Fibroblast of lung (primary cell): ENCODE data around the gene KDM7A. TPM values are rescaled to one million over a fixed set of nuclear protein-coding genes. Genes with fewer than 3 reads are reported as not detected.

Source experiments
- DNase-seq, 2 donors: peaks; one replicate each; pipeline versions ENCODE4 v3.0.0 to v3.0.0-alpha.2; 2010; ENCODE audit warnings: low read depth in 2 of 2
- H2AFZ ChIP-seq: 2 replicates; pipeline ENCODE4 v1.5.1; 2012; ENCODE audit warnings: low read length, control low read depth, inconsistent platforms
- H3K27ac ChIP-seq: 2 replicates; pipeline ENCODE4 v1.5.1; 2011; ENCODE audit warnings: low read length, control low read depth; ENCODE audit not compliant: insufficient read depth
- H3K27me3 ChIP-seq: 2 replicates; pipeline ENCODE4 v1.5.1; 2011; ENCODE audit warnings: mild to moderate bottlenecking, low read length; ENCODE audit not compliant: control insufficient read depth, insufficient read depth
- H3K36me3 ChIP-seq: 2 replicates; pipeline ENCODE4 v1.5.1; 2011; ENCODE audit warnings: low read length; ENCODE audit not compliant: control insufficient read depth, insufficient read depth
- H3K4me1 ChIP-seq: 2 replicates; pipeline ENCODE4 v1.5.1; 2011; ENCODE audit warnings: low read length; ENCODE audit not compliant: control insufficient read depth, insufficient read depth; ENCODE audit errors: extremely low read depth
- H3K4me2 ChIP-seq: 2 replicates; pipeline ENCODE4 v1.5.1; 2011; ENCODE audit warnings: low read length, control low read depth; ENCODE audit not compliant: insufficient read depth; ENCODE audit errors: extremely low read depth
- H3K4me3 ChIP-seq, 4 experiments: fragments of 200-600 bp in 1 of 4; sonication (generic) in 1 of 4; replicated peaks in 1 of 4; 2 replicates each; pipeline ENCODE4 v1.5.1; 2011 to 2016; ENCODE audit warnings: low read length in 4 of 4, low read depth in 3 of 4, mild to moderate bottlenecking in 3 of 4, control low read depth in 2 of 4, inconsistent platforms in 1 of 4, mixed read lengths in 1 of 4; ENCODE audit not compliant: insufficient read depth in 1 of 4; ENCODE audit errors: control extremely low read depth in 1 of 4
- H3K79me2 ChIP-seq: 2 replicates; pipeline ENCODE4 v1.5.1; 2012; ENCODE audit warnings: mild to moderate bottlenecking, low read length, inconsistent platforms; ENCODE audit not compliant: control insufficient read depth, insufficient read depth
- H3K9ac ChIP-seq: 2 replicates; pipeline ENCODE4 v1.5.1; 2011; ENCODE audit warnings: mild to moderate bottlenecking, low read length, control low read depth; ENCODE audit not compliant: insufficient read depth
- H3K9me3 ChIP-seq: 2 replicates; pipeline ENCODE4 v1.5.1; 2012; ENCODE audit warnings: low read depth, low read length; ENCODE audit not compliant: control insufficient read depth, insufficient read depth
- H4K20me1 ChIP-seq: 2 replicates; pipeline ENCODE4 v1.5.1; 2011; ENCODE audit warnings: low read length; ENCODE audit not compliant: control insufficient read depth, insufficient read depth; ENCODE audit errors: extremely low read depth
- EZH2 ChIP-seq: IDR thresholded peaks from 2 replicates; pipeline ENCODE4 v1.5.1; 2012; ENCODE audit warnings: low read length, control low read depth, mild to moderate bottlenecking; ENCODE audit errors: missing control alignments
- polyA plus RNA-seq, 2 donors: library from polyadenylated mRNA; depleted of rRNA in 1 of 2; stranded (reverse) in 1 of 2; unstranded in 1 of 2; fragments of >200 nt; gene quantifications; 2 replicates each; pipeline ENCODE4 v1.2.1, GENCODE V29; 2011 to 2012; ENCODE audit warnings: missing spikeins in 1 of 2
- total RNA-seq: library from RNA; depleted of rRNA; stranded (reverse); fragments of >200 nt; gene quantifications from 2 replicates; pipeline ENCODE4 v1.2.1, GENCODE V29; 2014
- TF ChIP-seq, protein P1 (sequence below), 2 donors: IDR thresholded peaks in 1 of 2; conservative IDR thresholded peaks in 1 of 2; 1 replicate in 1 of 2; 2 replicates in 1 of 2; pipeline ENCODE4 v1.5.1; 2011 to 2012; ENCODE audit warnings: low read length in 2 of 2, control low read depth in 1 of 2, inconsistent platforms in 1 of 2, low read depth in 1 of 2, mild to moderate bottlenecking in 1 of 2

KDM7A gene
- total and polyA plus RNA-seq, 2 donors (not counting 1 experiment from before 2014, with no cell fraction given): 1.9 to 4.8 TPM

DNA sequence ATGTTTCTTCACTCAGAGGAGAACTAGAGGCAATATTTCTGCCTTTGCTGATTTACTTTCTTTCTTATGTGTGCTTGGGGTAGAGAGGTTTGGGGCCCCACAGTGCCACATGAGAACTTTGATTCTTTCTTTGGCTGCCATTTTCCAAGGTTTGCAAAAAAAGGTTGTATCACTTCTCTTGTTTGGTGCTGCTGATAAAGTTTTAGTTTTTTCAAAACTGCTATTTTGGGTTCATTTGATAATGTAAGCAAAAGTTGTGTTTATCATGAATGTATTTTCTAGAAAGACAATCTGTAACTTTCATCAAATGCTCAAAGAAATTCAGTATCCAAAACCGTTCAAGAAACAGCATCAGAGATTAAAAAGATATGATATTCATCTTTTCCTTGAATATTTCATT, 83.4 kb downstream of the KDM7A start:
- H3K4me1 ChIP-seq: no peaks in the 10 kb centered on the region
- DNase-seq: no peak
- H3K4me2 ChIP-seq: no peak overlapping the region
- no peaks in the 10 kb centered on the region for H3K36me3 ChIP-seq
- H3K9ac ChIP-seq: no peak overlapping the region
- no peaks in the 10 kb centered on the region for H3K9me3 ChIP-seq
- H3K79me2 ChIP-seq: no peaks in the 10 kb centered on the region
- TF ChIP-seq, protein P1, sequence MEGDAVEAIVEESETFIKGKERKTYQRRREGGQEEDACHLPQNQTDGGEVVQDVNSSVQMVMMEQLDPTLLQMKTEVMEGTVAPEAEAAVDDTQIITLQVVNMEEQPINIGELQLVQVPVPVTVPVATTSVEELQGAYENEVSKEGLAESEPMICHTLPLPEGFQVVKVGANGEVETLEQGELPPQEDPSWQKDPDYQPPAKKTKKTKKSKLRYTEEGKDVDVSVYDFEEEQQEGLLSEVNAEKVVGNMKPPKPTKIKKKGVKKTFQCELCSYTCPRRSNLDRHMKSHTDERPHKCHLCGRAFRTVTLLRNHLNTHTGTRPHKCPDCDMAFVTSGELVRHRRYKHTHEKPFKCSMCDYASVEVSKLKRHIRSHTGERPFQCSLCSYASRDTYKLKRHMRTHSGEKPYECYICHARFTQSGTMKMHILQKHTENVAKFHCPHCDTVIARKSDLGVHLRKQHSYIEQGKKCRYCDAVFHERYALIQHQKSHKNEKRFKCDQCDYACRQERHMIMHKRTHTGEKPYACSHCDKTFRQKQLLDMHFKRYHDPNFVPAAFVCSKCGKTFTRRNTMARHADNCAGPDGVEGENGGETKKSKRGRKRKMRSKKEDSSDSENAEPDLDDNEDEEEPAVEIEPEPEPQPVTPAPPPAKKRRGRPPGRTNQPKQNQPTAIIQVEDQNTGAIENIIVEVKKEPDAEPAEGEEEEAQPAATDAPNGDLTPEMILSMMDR (conservative IDR thresholded peaks at IDR 0.05 in 1 of 2, IDR thresholded peaks at IDR 0.05 in 1 of 2; ENCODE audit: low read depth in 1 of 2, low read length in 2 of 2): no peak
- no peak for TF ChIP-seq EZH2
- H3K4me3 ChIP-seq: no peak overlapping the region
- H2AFZ ChIP-seq: no peak overlapping the region
- no peaks in the 10 kb centered on the region for H4K20me1 ChIP-seq
- no peaks in the 10 kb centered on the region for H3K27me3 ChIP-seq
- no peak overlapping the region for H3K27ac ChIP-seq

DNA sequence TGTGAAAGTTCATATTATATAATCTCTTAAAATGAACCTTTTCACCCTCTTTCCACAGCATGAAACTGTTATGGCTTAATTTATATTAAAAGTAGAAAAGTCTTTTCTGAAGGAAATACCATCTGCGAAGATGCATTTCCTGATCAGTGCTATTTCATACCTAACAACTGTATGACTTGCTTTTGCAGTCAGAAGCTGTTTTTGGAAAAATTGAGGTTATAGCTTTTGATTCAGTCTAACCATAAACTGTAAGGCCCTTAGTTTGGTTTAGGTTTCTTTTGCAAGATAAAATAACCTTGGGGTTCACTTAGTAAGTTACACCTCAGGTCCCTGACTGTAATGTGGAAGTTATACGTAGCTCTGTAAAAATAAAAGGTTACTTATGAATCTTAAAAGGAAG, 91.3 kb downstream of the KDM7A start:
- TF ChIP-seq, protein P1 (conservative IDR thresholded peaks at IDR 0.05 in 1 of 2, IDR thresholded peaks at IDR 0.05 in 1 of 2; ENCODE audit: low read depth in 1 of 2, low read length in 2 of 2): no peak
- TF ChIP-seq EZH2: no peak
- no peaks in the 10 kb centered on the region for H3K4me1 ChIP-seq
- H2AFZ ChIP-seq: no peak overlapping the region

DNA sequence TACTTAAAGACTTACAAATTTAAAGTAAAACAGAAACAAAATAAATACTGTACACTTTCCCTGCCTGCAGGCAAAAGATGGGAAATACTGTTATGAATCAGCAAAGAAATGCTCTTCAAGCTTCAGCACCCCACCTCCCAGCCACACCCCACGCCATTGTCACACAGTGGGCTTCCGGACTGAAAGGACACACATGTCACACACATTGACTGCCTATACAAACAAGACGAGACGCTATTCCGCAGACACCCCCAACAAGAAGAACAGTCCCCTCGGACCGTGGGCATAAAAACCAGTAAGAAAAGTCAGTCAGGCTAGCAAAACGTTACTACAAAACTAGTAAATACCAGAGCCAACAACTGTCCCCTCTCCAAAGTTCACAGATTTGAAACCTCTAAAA, 91.8 kb downstream of the KDM7A start:
- H2AFZ ChIP-seq: no peak overlapping the region
- H3K4me3 ChIP-seq: no peak overlapping the region
- no peaks in the 10 kb centered on the region for H3K9me3 ChIP-seq
- TF ChIP-seq, protein P1 (conservative IDR thresholded peaks at IDR 0.05 in 1 of 2, IDR thresholded peaks at IDR 0.05 in 1 of 2; ENCODE audit: low read depth in 1 of 2, low read length in 2 of 2): no peak
- no peak for TF ChIP-seq EZH2
- no peaks in the 10 kb centered on the region for H3K36me3 ChIP-seq
- H3K79me2 ChIP-seq: no peaks in the 10 kb centered on the region
- H4K20me1 ChIP-seq: no peaks in the 10 kb centered on the region
- no peak overlapping the region for H3K4me2 ChIP-seq
- no peak overlapping the region for H3K27ac ChIP-seq
- no peaks in the 10 kb centered on the region for H3K4me1 ChIP-seq
- DNase-seq: no peak
- H3K9ac ChIP-seq: no peak overlapping the region
- no peaks in the 10 kb centered on the region for H3K27me3 ChIP-seq

More for the DNA sequence above, 91.3 kb downstream of the KDM7A start:
- Histone ChIP-seq H4K20me1 (no peaks in the 10 kb centered on the region), H3K79me2 (no peaks in the 10 kb centered on the region), H3K9me3 (no peaks in the 10 kb centered on the region), H3K9ac (no peak overlapping the region), H3K4me3 (no peak overlapping the region), H3K27ac (no peak overlapping the region), H3K4me2 (no peak overlapping the region), H3K27me3 (no peaks in the 10 kb centered on the region), H3K36me3 (no peaks in the 10 kb centered on the region)
- DNase-seq: no peak
